ENCODE measurements around the gene PTGIS. TPM values are rescaled to one million over a fixed set of nuclear protein-coding genes. Genes with fewer than 3 reads are reported as not detected.

The PTGIS gene
- polyA plus RNA-seq, 1 donor (not counting 4 experiments of a cell fraction or from before 2014, with no cell fraction given) = not detected

GRCh38 chr20:49521356-49521755, 46.6 kb downstream of the PTGIS start:
- DNase-seq (ENCODE audit: low read depth, low spot score) (no peak), FAIRE-seq (no peak)
- Histone ChIP-seq H3K4me3 (ENCODE audit: control insufficient read depth in 2 of 3, extremely low read depth in 1 of 3, insufficient read depth in 2 of 3, low read depth in 1 of 3, low read length in 3 of 3) (no peak overlapping the region), H2AFZ (ENCODE audit: control insufficient read depth, low read length) (no peak overlapping the region), H3K79me2 (ENCODE audit: control insufficient read depth, insufficient read depth, low read length) (no peaks in the 10 kb centered on the region), H3K9ac (ENCODE audit: control insufficient read depth, extremely low read depth, insufficient read depth, low read length) (no peak overlapping the region), H3K9me1 (ENCODE audit: control insufficient read depth, extremely low read depth, insufficient read depth, low read length) (no peaks in the 10 kb centered on the region), H3K4me2 (ENCODE audit: control insufficient read depth, extremely low read depth, insufficient read depth, low read depth, low read length) (no peak overlapping the region), H3K36me3 (ENCODE audit: control insufficient read depth in 2 of 2, extremely low read depth in 1 of 2, insufficient read depth in 2 of 2, low read length in 2 of 2) (no peaks in the 10 kb centered on the region), H4K20me1 (ENCODE audit: control insufficient read depth, extremely low read depth, insufficient read depth, low read length) (no peaks in the 10 kb centered on the region), H3K4me1 (ENCODE audit: control insufficient read depth, extremely low read depth, insufficient read depth, low read length) (no peaks in the 10 kb centered on the region), H3K27ac (ENCODE audit: control insufficient read depth, insufficient read depth, low read length) (no peak overlapping the region), H3K9me3 (ENCODE audit: control insufficient read depth, low read depth, low read length) (no peaks in the 10 kb centered on the region), H3K27me3 (ENCODE audit: control insufficient read depth, extremely low read depth, insufficient read depth, low read length) (no peaks in the 10 kb centered on the region)
- TF ChIP-seq CTCF (optimal IDR thresholded peaks at IDR 0.05 in 1 of 3, IDR thresholded peaks at IDR 0.05 in 1 of 3, conservative IDR thresholded peaks at IDR 0.05 in 1 of 3; ENCODE audit: extremely low read depth in 1 of 3, insufficient read depth in 2 of 3, low read length in 3 of 3) = no peak
- TF ChIP-seq EZH2 (IDR thresholded peaks at IDR 0.05; ENCODE audit: low read length) = no peak
- dilution Hi-C loops (cut with MboI; ENCODE audit: extremely low pct_ligation_motif_present, low sequenced_read_pairs) = no loop called here

DNA sequence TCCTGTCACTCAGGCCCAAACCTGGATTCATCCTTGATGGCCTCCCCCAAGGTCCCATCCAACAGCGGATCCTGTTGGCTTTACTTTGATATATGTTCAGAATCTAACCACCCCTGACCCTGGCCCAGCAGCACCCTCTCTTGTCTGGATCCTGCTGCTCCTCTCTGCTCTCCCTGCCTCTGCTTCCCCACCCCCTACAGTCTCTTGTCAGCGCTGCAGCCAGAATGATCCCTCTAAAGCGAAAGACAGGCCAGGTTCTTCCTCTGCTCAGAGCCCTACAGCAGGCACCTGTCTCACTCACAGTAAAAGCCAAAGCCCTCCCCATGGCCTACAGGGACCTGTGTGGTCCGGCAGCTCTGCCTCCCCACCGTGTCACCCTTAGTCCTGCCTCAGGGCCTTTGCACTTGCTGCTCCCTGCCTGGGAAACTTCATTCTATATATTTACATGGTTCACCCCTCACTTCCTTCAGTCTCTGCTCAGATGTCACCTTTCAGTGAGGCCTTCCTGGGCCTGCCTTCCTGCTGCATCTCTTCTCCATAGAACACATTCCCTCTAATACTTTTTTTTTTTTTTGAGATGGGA, 48.1 kb downstream of the PTGIS start:
- no peaks in the 10 kb centered on the region for H4K20me1 ChIP-seq (ENCODE audit: control insufficient read depth, extremely low read depth, insufficient read depth, low read length)
- H3K4me3 ChIP-seq (ENCODE audit: control insufficient read depth in 2 of 3, extremely low read depth in 1 of 3, insufficient read depth in 2 of 3, low read depth in 1 of 3, low read length in 3 of 3) = no peak overlapping the region
- H2AFZ ChIP-seq (ENCODE audit: control insufficient read depth, low read length) = no peak overlapping the region
- FAIRE-seq = no peak
- dilution Hi-C loops (cut with MboI; ENCODE audit: extremely low pct_ligation_motif_present, low sequenced_read_pairs) = no loop called here
- no peaks in the 10 kb centered on the region for H3K4me1 ChIP-seq (ENCODE audit: control insufficient read depth, extremely low read depth, insufficient read depth, low read length)
- H3K9me1 ChIP-seq (ENCODE audit: control insufficient read depth, extremely low read depth, insufficient read depth, low read length) = no peaks in the 10 kb centered on the region
- H3K9ac ChIP-seq (ENCODE audit: control insufficient read depth, extremely low read depth, insufficient read depth, low read length) = no peak overlapping the region
- no peaks in the 10 kb centered on the region for H3K9me3 ChIP-seq (ENCODE audit: control insufficient read depth, low read depth, low read length)
- H3K79me2 ChIP-seq (ENCODE audit: control insufficient read depth, insufficient read depth, low read length) = no peaks in the 10 kb centered on the region
- H3K27ac ChIP-seq (ENCODE audit: control insufficient read depth, insufficient read depth, low read length) = no peak overlapping the region
- DNase-seq (ENCODE audit: low read depth, low spot score) = no peak
- H3K27me3 ChIP-seq (ENCODE audit: control insufficient read depth, extremely low read depth, insufficient read depth, low read length) = no peaks in the 10 kb centered on the region
- TF ChIP-seq EZH2 (IDR thresholded peaks at IDR 0.05; ENCODE audit: low read length) = no peak
- TF ChIP-seq CTCF (optimal IDR thresholded peaks at IDR 0.05 in 1 of 3, IDR thresholded peaks at IDR 0.05 in 1 of 3, conservative IDR thresholded peaks at IDR 0.05 in 1 of 3; ENCODE audit: extremely low read depth in 1 of 3, insufficient read depth in 2 of 3, low read length in 3 of 3) = no peak
- H3K36me3 ChIP-seq (ENCODE audit: control insufficient read depth in 2 of 2, extremely low read depth in 1 of 2, insufficient read depth in 2 of 2, low read length in 2 of 2) = no peaks in the 10 kb centered on the region
- no peak overlapping the region for H3K4me2 ChIP-seq (ENCODE audit: control insufficient read depth, extremely low read depth, insufficient read depth, low read depth, low read length)

Data from keratinocyte (primary cell).